ENCODE data around the gene ABLIM1. TPM values are rescaled to one million over a fixed set of nuclear protein-coding genes. Genes with fewer than 3 reads are reported as not detected.

The ABLIM1 gene
- total and polyA plus RNA-seq, 2 of the 13 experiments (the other 11 are each of a cell fraction or from before 2014, with no cell fraction given) = 59.4 to 92.7 TPM

GRCh38 chr10:114526504-114527238 is 131.4 kb downstream of the ABLIM1 start (continued):
- TF ChIP-seq ZNF800 (CRISPR knock-in tag; IDR thresholded peaks at IDR 0.05) (peak; percentile 59; the same call in 1 of the 2 replicates), SP1 (IDR thresholded peaks at IDR 0.05) (no peak), SP1 (CRISPR knock-in tag; IDR thresholded peaks at IDR 0.05) (no peak; the same call in 1 of the 2 replicates), PLSCR1 (CRISPR knock-in tag; IDR thresholded peaks at IDR 0.05; ENCODE audit: borderline replicate concordance) (no peak), TFAP4 (IDR thresholded peaks at IDR 0.05; ENCODE audit: borderline replicate concordance, low read depth) (peak; percentile 28; the same call in 1 of the 2 replicates), RAD51 (IDR thresholded peaks at IDR 0.05; ENCODE audit: borderline replicate concordance) (no peak), MIER3 (CRISPR knock-in tag; IDR thresholded peaks at IDR 0.05; ENCODE audit: borderline replicate concordance) (0 out of 2 replicates have a peak, but pooled peaks have one; percentile 79), ZFP91 (CRISPR knock-in tag; IDR thresholded peaks at IDR 0.05; ENCODE audit: borderline replicate concordance) (peak; percentile 76), PHF8 (CRISPR knock-in tag; IDR thresholded peaks at IDR 0.05) (peak; percentile 71), SMAD9 (CRISPR knock-in tag; IDR thresholded peaks at IDR 0.05) (no peak), ZNF280D (CRISPR knock-in tag; IDR thresholded peaks at IDR 0.05) (peak; percentile 97), ZNF333 (CRISPR knock-in tag; IDR thresholded peaks at IDR 0.05; ENCODE audit: borderline replicate concordance) (no peak; the same call in 1 of the 2 replicates), DMTF1 (CRISPR knock-in tag; IDR thresholded peaks at IDR 0.05) (no peak), PRPF4 (IDR thresholded peaks at IDR 0.05; ENCODE audit: low read depth, low read length, poor library complexity, severe bottlenecking) (no peak), CCAR2 (optimal IDR thresholded peaks at IDR 0.05; ENCODE audit: low read depth, low read length) (no peak)

Measured in HepG2 (cell line).